ENCODE measurements around the gene AGO4.
"Not testable (repeated sequence)": the region's sequence is repeated elsewhere in the genome, so short reads cannot be mapped to it uniquely, and the experiment has no call there.

The AGO4 gene

GRCh38 chr1:35860696-35861095, 52.9 kb downstream of the AGO4 start:
- no peak for TF ChIP-seq CTCF (IDR thresholded peaks at IDR 0.05; ENCODE audit: control extremely low read depth, extremely low read depth, low read depth, missing control alignments)
- no peak for DNase-seq (ENCODE audit: extremely low spot score)
- CTCF ChIA-PET, result interaction anchor here (1.3 to 2.0 kb wide), 2 partner anchors 22 to 62 kb away, joined by 5 to 6 read pairs; partner anchors contain the start of gene AGO1
- POLR2A ChIA-PET, result no interaction called here

GRCh38 chr1:35863136-35863535, 55.3 kb downstream of the AGO4 start:
- DNase-seq (ENCODE audit: extremely low spot score), result no peak
- ChIA-PET CTCF (interaction anchor here (1.2 to 1.5 kb wide), 3 partner anchors 9 to 272 kb away, joined by 3 to 4 read pairs (median 3); no protein-coding TSS in a partner anchor), POLR2A (no interaction called here)
- no peak for TF ChIP-seq CTCF (IDR thresholded peaks at IDR 0.05; ENCODE audit: control extremely low read depth, extremely low read depth, low read depth, missing control alignments)

GRCh38 chr1:35863881-35864625, 56.2 kb downstream of the AGO4 start:
- ChIA-PET CTCF (interaction anchor here (1.5 kb wide), 1 partner anchor 271 kb away, joined by 3 read pairs; no protein-coding TSS in a partner anchor), POLR2A (no interaction called here)
- no peak for DNase-seq (ENCODE audit: extremely low spot score)
- TF ChIP-seq CTCF (IDR thresholded peaks at IDR 0.05; ENCODE audit: control extremely low read depth, extremely low read depth, low read depth, missing control alignments), result no peak

GRCh38 chr1:35864813-35865212, 57.0 kb downstream of the AGO4 start:
- POLR2A ChIA-PET, result no interaction called here
- CTCF ChIA-PET, result interaction anchor here (2.7 kb wide), 1 partner anchor 18 kb away, joined by 16 read pairs; the partner anchor contains the start of gene AGO1
- TF ChIP-seq CTCF (IDR thresholded peaks at IDR 0.05; ENCODE audit: control extremely low read depth, extremely low read depth, low read depth, missing control alignments), result no peak
- DNase-seq (ENCODE audit: extremely low spot score), result no peak

- no peak for DNase-seq (ENCODE audit: extremely low spot score)
- TF ChIP-seq CTCF (IDR thresholded peaks at IDR 0.05; ENCODE audit: control extremely low read depth, extremely low read depth, low read depth, missing control alignments), result no peak
- POLR2A ChIA-PET, result no interaction called here
- CTCF ChIA-PET, result interaction anchor here (1.5 to 2.7 kb wide), 2 partner anchors 8 to 16 kb away, joined by 6 to 16 read pairs; partner anchors contain the start of gene AGO1
Observed at GRCh38 chr1:35866991-35867390, 59.2 kb downstream of the AGO4 start.

GRCh38 chr1:35869245-35869950, 61.6 kb downstream of the AGO4 start:
- POLR2A ChIA-PET; CTCF ChIA-PET; DNase-seq (ENCODE audit: extremely low spot score): not testable (repeated sequence)

Measured in GM10248 (cell line).